HG03342 (cell line): Measurements from ENCODE around the gene BTNL3.
"Not testable (repeated sequence)": the region's sequence is repeated elsewhere in the genome, so short reads cannot be mapped to it uniquely, and the experiment has no call there.

Experiments
- ATAC-seq: cut with Tn5 transposase; IDR thresholded peaks from one replicate; pipeline ENCODE4 v1.9.1; 2021; ENCODE audit warnings: mild to moderate bottlenecking, moderate library complexity; ENCODE audit not compliant: unreplicated experiment

The BTNL3 gene

GRCh38 chr5:181017448-181017847 lies 28.8 kb downstream of the BTNL3 start:
- not testable (repeated sequence) for ATAC-seq

- no peak for ATAC-seq
Observed at GRCh38 chr5:181020688-181021087, 32.0 kb downstream of the BTNL3 start.

DNA sequence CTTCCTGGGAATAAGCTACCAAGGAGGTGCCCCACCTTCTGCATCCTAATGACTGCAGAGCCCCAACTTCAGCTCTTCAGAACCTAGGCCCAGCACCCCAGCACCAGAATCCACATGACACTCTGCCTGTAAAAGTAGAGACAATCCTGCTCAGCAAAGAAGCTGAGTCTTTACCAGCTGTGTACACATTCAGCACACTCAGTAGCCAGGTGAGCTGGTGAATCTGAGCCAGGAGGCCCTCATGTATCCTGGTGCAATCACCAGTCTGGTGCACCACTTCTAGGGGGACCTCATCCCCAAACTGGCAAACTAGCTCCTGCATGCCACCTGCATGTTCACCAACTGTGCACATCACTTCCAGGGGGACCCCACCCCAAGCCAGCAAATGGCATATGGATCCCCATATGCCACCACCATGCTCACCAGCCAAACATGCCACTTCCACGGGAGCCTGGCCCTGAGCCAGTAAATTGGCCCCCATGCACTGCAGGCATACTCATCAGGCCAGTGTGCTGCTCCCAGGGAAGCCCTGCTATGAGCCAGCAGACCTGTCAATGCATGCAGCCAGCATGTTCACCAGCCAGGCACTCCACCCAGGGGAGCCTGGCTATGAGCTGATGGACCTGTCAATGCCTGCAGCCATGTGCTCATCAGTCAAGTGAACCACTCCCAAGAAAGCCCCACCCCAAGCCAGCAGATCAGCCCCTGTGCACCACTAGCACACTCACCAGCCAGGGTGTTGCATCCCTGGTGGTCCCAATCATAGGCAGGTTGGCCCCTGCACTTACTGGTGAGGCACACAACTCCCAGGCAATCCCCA lies 35.8 kb downstream of the BTNL3 start:
- ATAC-seq: no peak

GRCh38 chr5:181027452-181028031 lies 38.9 kb downstream of the BTNL3 start:
- ATAC-seq: no peak

DNA sequence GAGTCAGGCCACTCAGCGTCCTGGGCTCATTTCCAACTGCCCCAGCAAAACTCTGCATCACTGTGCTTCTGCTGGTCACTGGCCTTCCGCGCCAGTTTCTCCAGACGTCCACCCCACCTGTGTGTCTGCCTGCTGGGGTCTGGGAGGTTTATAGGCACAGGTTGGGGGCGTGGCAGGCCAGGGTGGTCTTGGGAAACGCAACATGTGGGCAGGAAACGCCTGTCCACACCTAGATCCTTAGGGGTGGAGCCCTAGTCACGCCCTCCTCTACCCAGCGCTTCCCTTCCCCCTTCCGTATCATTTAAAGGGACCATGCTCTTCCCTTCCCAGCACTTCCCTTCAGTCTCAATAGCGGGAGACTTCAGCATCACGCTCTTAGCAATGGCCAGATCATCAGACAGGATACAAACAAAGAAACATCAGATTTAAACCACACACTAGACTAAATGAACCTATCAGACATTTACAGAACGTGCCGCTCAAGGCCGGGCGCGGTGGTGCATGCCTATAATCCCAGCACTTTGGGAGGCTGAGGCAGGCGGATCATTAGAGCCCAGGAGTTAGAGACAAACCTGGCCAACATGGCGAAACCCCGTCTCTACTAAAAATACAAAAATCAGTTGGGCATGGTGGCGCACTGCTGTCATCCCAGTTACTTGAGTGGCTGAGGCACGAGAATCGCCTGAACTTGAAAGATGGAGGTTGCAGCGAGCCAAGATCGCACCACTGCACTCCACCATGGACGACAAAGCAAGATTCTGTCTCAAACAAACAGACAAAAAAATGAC lies 39.6 kb downstream of the BTNL3 start:
- ATAC-seq: no peak

DNA sequence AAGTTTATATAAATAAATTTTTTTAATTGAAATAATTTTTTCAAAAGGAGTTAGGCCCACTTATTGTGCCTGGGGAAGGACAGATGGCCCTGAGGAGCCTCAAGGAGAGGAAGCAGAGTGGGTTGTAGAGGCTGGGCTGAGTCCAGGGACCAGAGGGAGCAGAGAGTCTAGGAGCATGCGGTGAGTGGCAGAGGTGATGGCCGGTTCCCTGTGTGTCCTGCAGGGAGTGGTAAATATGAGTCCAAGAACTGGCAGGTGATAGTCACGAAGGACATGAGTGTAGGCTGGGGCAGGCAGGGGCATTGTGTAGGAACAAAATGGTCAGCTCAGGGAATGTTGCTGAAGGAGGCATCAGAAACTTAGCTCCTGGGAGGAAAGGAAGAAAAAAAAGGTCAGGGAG lies 43.1 kb downstream of the BTNL3 start:
- ATAC-seq: no peak

GRCh38 chr5:181035991-181036815 lies 47.6 kb downstream of the BTNL3 start:
- ATAC-seq: no peak

DNA sequence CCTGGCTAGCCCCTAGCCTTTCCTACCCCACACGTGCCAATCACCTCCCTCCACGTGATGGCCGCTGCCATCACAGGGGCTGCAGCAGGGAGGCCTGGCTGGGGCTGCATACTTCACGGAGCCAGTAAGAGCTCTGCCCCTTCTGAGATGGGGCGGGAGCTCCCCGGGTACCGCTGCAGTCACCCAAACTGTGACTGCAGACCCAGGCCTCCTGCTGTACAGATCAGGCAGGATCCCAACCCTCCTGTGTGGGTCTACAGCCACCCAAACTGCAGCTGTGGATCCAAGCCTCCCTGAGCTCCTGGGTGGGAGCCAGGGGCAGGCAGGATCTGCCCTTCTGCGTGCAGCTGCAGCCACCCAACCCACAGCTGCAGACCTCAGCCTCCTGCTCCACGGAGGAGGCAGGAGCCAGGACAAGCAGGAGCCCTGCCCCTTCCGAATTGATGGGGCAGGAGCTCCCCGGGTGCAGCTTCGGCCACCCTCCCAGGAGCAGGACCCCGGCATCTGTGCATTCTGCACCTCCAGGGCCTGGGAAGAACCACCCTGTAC lies 48.2 kb downstream of the BTNL3 start:
- no peak for ATAC-seq

GRCh38 chr5:181037365-181037861 lies 48.8 kb downstream of the BTNL3 start:
- ATAC-seq: no peak

- ATAC-seq: no peak
Observed at GRCh38 chr5:181039471-181039870, 50.8 kb downstream of the BTNL3 start.

GRCh38 chr5:181039931-181040630 lies 51.4 kb downstream of the BTNL3 start, which contains the start of gene BTNL9:
Gene BTNL9, plus strand, starts transcription at chr5:181040266. Its CDS starts 5,224 bp downstream, at chr5:181045490.
- no peak for ATAC-seq

- no peak for ATAC-seq
Observed at GRCh38 chr5:181040631-181040945, 51.9 kb downstream of the BTNL3 start.

GRCh38 chr5:181041043-181041442 lies 52.4 kb downstream of the BTNL3 start:
- no peak for ATAC-seq

DNA sequence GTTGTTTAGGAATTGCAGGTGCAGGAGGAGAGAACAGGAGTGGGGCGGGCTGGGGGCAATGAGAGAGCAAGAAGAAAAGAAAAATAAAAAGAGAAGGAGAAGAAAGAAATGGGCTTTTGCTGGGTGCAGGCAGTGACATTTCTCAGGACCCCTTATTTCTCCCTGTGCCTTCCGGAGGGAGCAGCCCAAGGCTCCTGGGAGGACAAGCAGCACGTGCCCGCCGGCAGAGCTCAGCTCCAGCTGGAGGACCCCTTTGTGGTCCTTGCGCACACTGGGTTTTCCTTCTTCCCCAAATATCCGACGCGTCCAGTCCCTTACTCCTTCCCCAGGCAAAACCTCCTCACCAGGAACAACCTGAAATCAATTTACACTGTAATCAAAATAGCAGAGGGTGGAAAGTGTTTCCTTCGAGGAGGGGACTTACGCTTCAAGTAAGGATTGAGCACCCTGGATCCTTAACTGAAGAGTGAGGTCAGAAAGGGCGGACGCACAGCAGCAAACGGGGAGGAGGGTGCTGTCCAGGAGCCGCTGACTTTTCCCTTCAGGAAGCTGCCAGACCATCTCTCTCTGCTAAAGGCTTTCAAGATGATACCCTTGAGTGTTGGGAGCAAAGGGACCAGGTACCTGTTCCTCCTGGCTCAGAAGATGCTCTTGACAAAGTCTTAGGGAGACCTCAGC lies 53.5 kb downstream of the BTNL3 start:
- ATAC-seq: no peak

DNA sequence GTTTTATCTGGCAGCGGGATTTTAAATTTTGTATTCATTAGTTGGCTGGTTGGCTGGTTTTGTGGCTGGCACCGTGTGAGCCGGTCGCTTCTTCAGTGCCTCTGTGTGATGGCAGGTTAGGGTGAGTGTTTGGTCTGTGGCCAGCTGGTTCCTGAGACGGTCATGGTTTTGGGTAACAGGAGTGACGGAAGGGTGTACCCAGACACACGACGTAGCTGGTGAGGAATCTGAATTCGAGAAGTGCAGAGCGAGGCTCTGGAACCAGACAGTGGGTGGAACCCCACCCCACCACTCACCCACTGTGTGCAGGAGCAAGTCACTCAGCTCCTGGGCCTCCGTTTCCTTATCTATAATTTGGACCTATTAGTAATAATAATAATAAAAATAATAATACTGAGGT lies 54.1 kb downstream of the BTNL3 start:
- no peak for ATAC-seq

GRCh38 chr5:181043285-181044092 lies 54.8 kb downstream of the BTNL3 start:
- no peak for ATAC-seq

GRCh38 chr5:181044093-181044599 lies 55.5 kb downstream of the BTNL3 start:
- no peak for ATAC-seq

DNA sequence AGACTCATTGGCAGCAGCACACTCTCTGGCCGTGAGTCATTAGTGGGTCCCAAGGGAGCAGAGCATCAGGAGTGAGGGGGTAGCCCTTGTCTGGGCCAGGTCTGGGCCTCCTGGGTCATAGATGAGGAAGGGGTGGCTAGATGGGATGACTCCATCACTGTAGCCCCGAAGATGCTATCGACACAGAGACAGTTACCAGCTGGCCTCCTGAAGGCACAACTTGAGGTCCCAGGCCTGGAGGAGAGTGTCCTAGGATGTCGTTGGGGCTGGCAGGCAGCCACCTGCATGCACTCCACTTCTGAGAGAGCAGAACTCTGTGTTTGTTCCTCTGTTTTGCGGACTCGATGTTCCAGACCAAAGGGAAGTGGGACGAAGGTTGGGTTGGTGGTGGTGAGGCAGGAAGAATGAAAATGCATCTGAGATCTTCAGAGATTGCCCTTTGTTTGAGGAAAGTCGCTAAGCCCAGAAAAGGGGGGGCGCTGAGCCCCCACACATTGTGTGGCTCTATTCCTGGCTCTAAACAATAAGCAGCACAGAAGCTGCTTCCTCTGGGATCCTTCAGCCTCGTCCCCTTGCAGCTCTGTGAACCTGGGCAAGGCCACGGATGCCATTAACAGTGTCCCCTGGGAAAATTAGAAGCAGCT lies 56.1 kb downstream of the BTNL3 start:
- no peak for ATAC-seq
